ENCODE measurements around the gene BCAP31. TPM values are rescaled to one million over a fixed set of nuclear protein-coding genes. Genes with fewer than 3 reads are reported as not detected.
"Not testable (repeated sequence)": the region's sequence is repeated elsewhere in the genome, so short reads cannot be mapped to it uniquely, and the experiment has no call there.

The BCAP31 gene
- total and polyA plus RNA-seq, 4 donors: 106 to 173 (median 144) TPM

- peaks cover 81% of the 10 kb centered on the region for H3K36me3 ChIP-seq (ENCODE audit: control insufficient read depth, insufficient read depth, low read length)
- DNase-seq (ENCODE audit: low read depth in 4 of 6, low spot score in 6 of 6): peak in 1 of 6 donors; percentile 20
- H3K4me3 ChIP-seq (ENCODE audit: low read depth, low read length); H3K9me3 ChIP-seq (ENCODE audit: control insufficient read depth, insufficient read depth, low read length); H3K27me3 ChIP-seq (ENCODE audit: control insufficient read depth, insufficient read depth, low read length); H3K4me1 ChIP-seq (ENCODE audit: control insufficient read depth, insufficient read depth, low read length); H3K27ac ChIP-seq (ENCODE audit: low read depth, low read length): not testable (repeated sequence)
- WGBS (ENCODE audit: insufficient coverage): 82% methylated on average over 16 of the region's 16 CpGs
Observed at GRCh38 chrX:153696986-153697722, 27.0 kb downstream of the BCAP31 start.

DNA sequence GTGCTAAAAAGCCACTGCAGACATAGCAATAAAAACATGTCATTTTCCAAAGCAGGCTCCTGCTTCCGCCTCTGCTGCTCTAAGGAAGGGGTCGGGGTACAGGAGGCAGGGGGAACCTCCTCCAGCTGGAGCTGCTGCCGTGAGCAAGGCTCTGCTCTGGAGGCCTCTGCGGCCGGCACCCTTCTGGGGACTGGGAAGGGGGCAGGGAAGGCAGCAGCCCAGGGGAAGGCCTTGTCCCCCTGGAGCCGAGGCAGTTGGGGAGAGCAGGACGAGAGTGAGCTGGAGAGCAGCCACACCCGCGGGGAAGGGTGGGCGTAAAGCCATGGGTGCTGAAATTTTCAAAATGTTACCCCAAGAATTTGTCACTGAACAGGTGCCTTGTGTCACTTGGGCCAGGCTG is 27.6 kb downstream of the BCAP31 start:
- not testable (repeated sequence) for H3K4me3 ChIP-seq (ENCODE audit: low read depth, low read length); DNase-seq (ENCODE audit: low read depth in 4 of 6, low spot score in 6 of 6); H3K27me3 ChIP-seq (ENCODE audit: control insufficient read depth, insufficient read depth, low read length); H3K9me3 ChIP-seq (ENCODE audit: control insufficient read depth, insufficient read depth, low read length); H3K27ac ChIP-seq (ENCODE audit: low read depth, low read length); H3K4me1 ChIP-seq (ENCODE audit: control insufficient read depth, insufficient read depth, low read length)
- H3K36me3 ChIP-seq (ENCODE audit: control insufficient read depth, insufficient read depth, low read length): peaks cover 84% of the 10 kb centered on the region
- WGBS (ENCODE audit: insufficient coverage): 77% methylated on average over 9 of the region's 10 CpGs

DNA sequence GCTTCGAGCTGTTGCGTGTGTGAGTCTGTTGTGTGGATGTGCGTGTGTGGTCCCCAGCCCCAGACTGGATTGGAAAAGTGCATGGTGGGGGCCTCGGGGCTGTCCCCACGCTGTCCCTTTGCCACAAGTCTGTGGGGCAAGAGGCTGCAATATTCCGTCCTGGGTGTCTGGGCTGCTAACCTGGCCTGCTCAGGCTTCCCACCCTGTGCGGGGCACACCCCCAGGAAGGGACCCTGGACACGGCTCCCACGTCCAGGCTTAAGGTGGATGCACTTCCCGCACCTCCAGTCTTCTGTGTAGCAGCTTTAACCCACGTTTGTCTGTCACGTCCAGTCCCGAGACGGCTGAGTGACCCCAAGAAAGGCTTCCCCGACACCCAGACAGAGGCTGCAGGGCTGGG is 28.1 kb downstream of the BCAP31 start:
- Histone ChIP-seq H3K9me3 (ENCODE audit: control insufficient read depth, insufficient read depth, low read length) (no peaks in the 10 kb centered on the region), H3K36me3 (ENCODE audit: control insufficient read depth, insufficient read depth, low read length) (peaks cover 84% of the 10 kb centered on the region), H3K27ac (ENCODE audit: low read depth, low read length) (no peak overlapping the region), H3K4me1 (ENCODE audit: control insufficient read depth, insufficient read depth, low read length) (peaks cover 5% of the 10 kb centered on the region), H3K4me3 (ENCODE audit: low read depth, low read length) (no peak overlapping the region), H3K27me3 (ENCODE audit: control insufficient read depth, insufficient read depth, low read length) (no peaks in the 10 kb centered on the region)
- WGBS (ENCODE audit: insufficient coverage): 88% methylated on average over 8 of the region's 15 CpGs
- no peak for DNase-seq (ENCODE audit: low read depth in 4 of 6, low spot score in 6 of 6)

GRCh38 chrX:153694687-153695270 is 29.4 kb downstream of the BCAP31 start:
- Histone ChIP-seq H3K36me3 (ENCODE audit: control insufficient read depth, insufficient read depth, low read length) (peaks cover 84% of the 10 kb centered on the region), H3K4me3 (ENCODE audit: low read depth, low read length) (no peak overlapping the region), H3K9me3 (ENCODE audit: control insufficient read depth, insufficient read depth, low read length) (no peaks in the 10 kb centered on the region), H3K27me3 (ENCODE audit: control insufficient read depth, insufficient read depth, low read length) (no peaks in the 10 kb centered on the region), H3K4me1 (ENCODE audit: control insufficient read depth, insufficient read depth, low read length) (peaks cover 18% of the 10 kb centered on the region), H3K27ac (ENCODE audit: low read depth, low read length) (no peak overlapping the region)
- DNase-seq (ENCODE audit: low read depth in 4 of 6, low spot score in 6 of 6): no peak
- WGBS (ENCODE audit: insufficient coverage): 81% methylated on average over 19 of the region's 23 CpGs

DNA sequence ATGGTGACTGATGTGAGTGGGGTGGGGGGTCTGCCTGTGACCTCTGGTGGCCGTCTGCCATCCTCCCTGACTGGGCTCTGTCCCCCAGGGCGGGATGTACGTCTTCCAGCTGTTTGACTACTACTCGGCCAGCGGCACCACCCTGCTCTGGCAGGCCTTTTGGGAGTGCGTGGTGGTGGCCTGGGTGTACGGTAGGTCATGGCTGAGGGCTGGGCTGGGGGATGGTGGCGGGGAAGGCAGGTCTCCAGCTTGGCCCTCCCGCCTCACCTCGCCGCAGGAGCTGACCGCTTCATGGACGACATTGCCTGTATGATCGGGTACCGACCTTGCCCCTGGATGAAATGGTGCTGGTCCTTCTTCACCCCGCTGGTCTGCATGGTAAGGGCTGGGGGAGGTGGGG is 29.9 kb downstream of the BCAP31 start:
- Histone ChIP-seq H3K4me1 (ENCODE audit: control insufficient read depth, insufficient read depth, low read length) (peaks cover 22% of the 10 kb centered on the region), H3K36me3 (ENCODE audit: control insufficient read depth, insufficient read depth, low read length) (peaks cover 82% of the 10 kb centered on the region)
- not testable (repeated sequence) for H3K9me3 ChIP-seq (ENCODE audit: control insufficient read depth, insufficient read depth, low read length); H3K27me3 ChIP-seq (ENCODE audit: control insufficient read depth, insufficient read depth, low read length); H3K4me3 ChIP-seq (ENCODE audit: low read depth, low read length); DNase-seq (ENCODE audit: low read depth in 4 of 6, low spot score in 6 of 6); H3K27ac ChIP-seq (ENCODE audit: low read depth, low read length)
- WGBS (ENCODE audit: insufficient coverage): 75% methylated on average over 3 of the region's 16 CpGs

DNA sequence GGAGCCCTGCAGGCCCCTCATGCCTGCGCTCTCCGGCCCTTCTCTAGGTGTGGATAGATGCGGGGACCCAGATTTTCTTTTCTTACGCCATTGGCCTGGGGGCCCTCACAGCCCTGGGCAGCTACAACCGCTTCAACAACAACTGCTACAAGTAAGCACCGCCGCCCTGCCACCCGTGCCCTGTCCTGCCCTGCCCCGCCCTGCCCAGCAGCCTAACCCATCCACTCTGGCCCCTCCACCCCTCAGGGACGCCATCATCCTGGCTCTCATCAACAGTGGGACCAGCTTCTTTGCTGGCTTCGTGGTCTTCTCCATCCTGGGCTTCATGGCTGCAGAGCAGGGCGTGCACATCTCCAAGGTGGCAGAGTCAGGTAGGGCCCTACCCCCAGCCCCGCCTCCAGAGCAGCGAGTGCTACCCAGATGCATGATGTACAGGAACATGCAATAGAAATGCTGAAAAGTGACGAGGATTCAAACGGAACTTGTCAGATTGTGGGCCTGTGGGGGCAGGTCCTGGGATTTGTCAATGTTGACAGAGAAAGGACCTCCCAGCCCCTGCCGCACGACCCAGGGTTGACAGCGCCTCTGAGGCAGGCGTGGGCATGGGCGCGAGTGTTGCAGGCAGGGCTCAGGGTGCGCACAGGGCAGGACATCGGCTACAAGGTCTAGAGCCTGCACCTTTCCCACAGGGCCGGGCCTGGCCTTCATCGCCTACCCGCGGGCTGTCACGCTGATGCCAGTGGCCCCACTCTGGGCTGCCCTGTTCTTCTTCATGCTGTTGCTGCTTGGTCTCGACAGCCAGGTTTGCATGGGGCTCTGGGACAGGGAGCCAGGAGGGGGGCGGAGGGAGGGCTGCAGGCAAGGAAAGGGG is 30.7 kb downstream of the BCAP31 start:
- no peak for DNase-seq (ENCODE audit: low read depth in 4 of 6, low spot score in 6 of 6)
- H3K27ac ChIP-seq (ENCODE audit: low read depth, low read length): no peak overlapping the region

DNA sequence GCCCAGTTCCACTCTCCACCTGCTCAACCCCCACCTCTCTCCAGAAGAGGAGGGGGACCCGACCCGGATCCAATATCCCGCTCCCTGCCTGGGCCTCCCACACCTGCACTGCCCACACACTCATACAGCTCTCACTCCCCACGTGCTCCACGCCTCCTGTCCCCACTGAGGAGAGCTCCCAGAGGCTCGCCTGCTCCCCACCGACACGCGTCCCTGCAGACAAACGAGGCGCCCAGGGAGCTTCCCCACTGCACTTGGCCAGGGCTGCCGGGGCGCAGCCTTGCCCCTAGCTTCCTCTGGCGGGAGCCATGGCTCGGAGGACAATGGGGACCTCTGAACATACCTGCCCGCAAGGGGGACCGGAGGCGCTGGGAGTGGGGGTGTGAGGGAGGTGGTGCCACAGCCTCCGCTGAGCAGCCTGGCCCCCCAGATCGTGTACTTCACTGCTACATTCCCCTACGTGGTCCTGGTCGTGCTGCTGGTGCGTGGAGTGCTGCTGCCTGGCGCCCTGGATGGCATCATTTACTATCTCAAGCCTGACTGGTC is 31.5 kb downstream of the BCAP31 start:
- Histone ChIP-seq H3K27ac (ENCODE audit: low read depth, low read length) (no peak overlapping the region), H3K4me3 (ENCODE audit: low read depth, low read length) (no peak overlapping the region), H3K36me3 (ENCODE audit: control insufficient read depth, insufficient read depth, low read length) (peaks cover 69% of the 10 kb centered on the region), H3K4me1 (ENCODE audit: control insufficient read depth, insufficient read depth, low read length) (peaks cover 22% of the 10 kb centered on the region), H3K9me3 (ENCODE audit: control insufficient read depth, insufficient read depth, low read length) (no peaks in the 10 kb centered on the region), H3K27me3 (ENCODE audit: control insufficient read depth, insufficient read depth, low read length) (no peaks in the 10 kb centered on the region)
- 64% methylated on average over 9 of the region's 24 CpGs for WGBS (ENCODE audit: insufficient coverage)
- no peak for DNase-seq (ENCODE audit: low read depth in 4 of 6, low spot score in 6 of 6)

More for the DNA sequence above, 30.7 kb downstream of the BCAP31 start:
- H3K27me3 ChIP-seq (ENCODE audit: control insufficient read depth, insufficient read depth, low read length): no peaks in the 10 kb centered on the region
- peaks cover 75% of the 10 kb centered on the region for H3K36me3 ChIP-seq (ENCODE audit: control insufficient read depth, insufficient read depth, low read length)
- no peaks in the 10 kb centered on the region for H3K9me3 ChIP-seq (ENCODE audit: control insufficient read depth, insufficient read depth, low read length)
- no peak overlapping the region for H3K4me3 ChIP-seq (ENCODE audit: low read depth, low read length)
- H3K4me1 ChIP-seq (ENCODE audit: control insufficient read depth, insufficient read depth, low read length): peaks cover 22% of the 10 kb centered on the region
- 86% methylated on average over 26 of the region's 31 CpGs for WGBS (ENCODE audit: insufficient coverage)

GRCh38 chrX:153692003-153692402 is 32.2 kb downstream of the BCAP31 start:
- no peak overlapping the region for H3K4me3 ChIP-seq (ENCODE audit: low read depth, low read length)
- H3K27ac ChIP-seq (ENCODE audit: low read depth, low read length): no peak overlapping the region
- WGBS (ENCODE audit: insufficient coverage): 64% methylated on average over 4 of the region's 4 CpGs
- no peaks in the 10 kb centered on the region for H3K27me3 ChIP-seq (ENCODE audit: control insufficient read depth, insufficient read depth, low read length)
- peaks cover 27% of the 10 kb centered on the region for H3K4me1 ChIP-seq (ENCODE audit: control insufficient read depth, insufficient read depth, low read length)
- peaks cover 65% of the 10 kb centered on the region for H3K36me3 ChIP-seq (ENCODE audit: control insufficient read depth, insufficient read depth, low read length)
- no peaks in the 10 kb centered on the region for H3K9me3 ChIP-seq (ENCODE audit: control insufficient read depth, insufficient read depth, low read length)
- DNase-seq (ENCODE audit: low read depth in 4 of 6, low spot score in 6 of 6): no peak

- Histone ChIP-seq H3K36me3 (ENCODE audit: control insufficient read depth, insufficient read depth, low read length) (peaks cover 60% of the 10 kb centered on the region), H3K4me1 (ENCODE audit: control insufficient read depth, insufficient read depth, low read length) (peaks cover 34% of the 10 kb centered on the region)
- not testable (repeated sequence) for H3K4me3 ChIP-seq (ENCODE audit: low read depth, low read length); H3K27ac ChIP-seq (ENCODE audit: low read depth, low read length); H3K9me3 ChIP-seq (ENCODE audit: control insufficient read depth, insufficient read depth, low read length); DNase-seq (ENCODE audit: low read depth in 4 of 6, low spot score in 6 of 6); H3K27me3 ChIP-seq (ENCODE audit: control insufficient read depth, insufficient read depth, low read length)
- WGBS (ENCODE audit: insufficient coverage): 89% methylated on average over 19 of the region's 21 CpGs
Observed at GRCh38 chrX:153691032-153691827, 33.0 kb downstream of the BCAP31 start.
